Endometrial microvascular endothelial cells (primary cell): Measurements from ENCODE around the gene IFT88. TPM values are rescaled to one million over a fixed set of nuclear protein-coding genes. Genes with fewer than 3 reads are reported as not detected.

Source experiments
- in situ Hi-C: cut with HindIII; loops from 2 replicates; pipeline ENCODE4 v1.10.0; 2017; ENCODE audit warnings: low sequenced_read_pairs, low pct_unique_long_range_greater_than_20kb; ENCODE audit errors: inconsistent ontology term
- total RNA-seq: library from RNA; depleted of rRNA; stranded (reverse); fragments of >200 nt; gene quantifications from one replicate; pipeline ENCODE4 v1.2.3, GENCODE V29; 2015; ENCODE audit errors: inconsistent ontology term

Gene IFT88
- total RNA-seq: 7.8 TPM

- in situ Hi-C loops: no loop called here
Measured at GRCh38 chr13:20566898-20567874, at the start of gene IFT88. Gene IFT88, plus strand, starts transcription at chr13:20567157. Its CDS starts 7,229 bp downstream, at chr13:20574386.

- in situ Hi-C loops: no loop called here
Measured at GRCh38 chr13:20518660-20519100, 48.3 kb upstream of the IFT88 start.

GRCh38 chr13:20519875-20520274 lies 47.1 kb upstream of the IFT88 start:
- in situ Hi-C loops: no loop called here

GRCh38 chr13:20521364-20522115 lies 45.4 kb upstream of the IFT88 start:
- in situ Hi-C loops: no loop called here

- in situ Hi-C loops: no loop called here
Measured at GRCh38 chr13:20525144-20525600, 41.8 kb upstream of the IFT88 start.

- in situ Hi-C loops: no loop called here
Measured at GRCh38 chr13:20525601-20526544, 41.1 kb upstream of the IFT88 start, which contains the start of gene CRYL1. Gene CRYL1, minus strand, starts transcription at chr13:20525857. Its CDS starts 63 bp downstream, at chr13:20525794.

GRCh38 chr13:20526664-20527063 lies 40.3 kb upstream of the IFT88 start:
- in situ Hi-C loops: no loop called here

GRCh38 chr13:20528452-20528851 lies 38.5 kb upstream of the IFT88 start:
- in situ Hi-C loops: no loop called here

GRCh38 chr13:20534038-20534608 lies 32.8 kb upstream of the IFT88 start:
- in situ Hi-C loops: no loop called here

GRCh38 chr13:20536992-20537391 lies 30.0 kb upstream of the IFT88 start:
- in situ Hi-C loops: no loop called here

GRCh38 chr13:20544201-20544923 lies 22.6 kb upstream of the IFT88 start:
- in situ Hi-C loops: no loop called here

GRCh38 chr13:20546556-20546955 lies 20.4 kb upstream of the IFT88 start:
- in situ Hi-C loops: no loop called here

- in situ Hi-C loops: no loop called here
Measured at GRCh38 chr13:20547479-20547908, 19.5 kb upstream of the IFT88 start.

GRCh38 chr13:20550799-20551198 lies 16.2 kb upstream of the IFT88 start:
- in situ Hi-C loops: no loop called here

- in situ Hi-C loops: no loop called here
Measured at GRCh38 chr13:20553311-20553710, 13.6 kb upstream of the IFT88 start.

GRCh38 chr13:20558982-20559381 lies 8.0 kb upstream of the IFT88 start:
- in situ Hi-C loops: no loop called here

- in situ Hi-C loops: no loop called here
Measured at GRCh38 chr13:20559659-20560356, 7.1 kb upstream of the IFT88 start.
